Colon (tissue), 2 donors: ENCODE data around the gene SYNGR3.

Experiments
- FAIRE-seq: peaks from 2 replicates; lab custom pipeline; 2012; peaks lifted over from hg19 to GRCh38; lab: Jason Lieb, UNC
- donor health status: control.
- donor health status: control.

Gene SYNGR3

DNA sequence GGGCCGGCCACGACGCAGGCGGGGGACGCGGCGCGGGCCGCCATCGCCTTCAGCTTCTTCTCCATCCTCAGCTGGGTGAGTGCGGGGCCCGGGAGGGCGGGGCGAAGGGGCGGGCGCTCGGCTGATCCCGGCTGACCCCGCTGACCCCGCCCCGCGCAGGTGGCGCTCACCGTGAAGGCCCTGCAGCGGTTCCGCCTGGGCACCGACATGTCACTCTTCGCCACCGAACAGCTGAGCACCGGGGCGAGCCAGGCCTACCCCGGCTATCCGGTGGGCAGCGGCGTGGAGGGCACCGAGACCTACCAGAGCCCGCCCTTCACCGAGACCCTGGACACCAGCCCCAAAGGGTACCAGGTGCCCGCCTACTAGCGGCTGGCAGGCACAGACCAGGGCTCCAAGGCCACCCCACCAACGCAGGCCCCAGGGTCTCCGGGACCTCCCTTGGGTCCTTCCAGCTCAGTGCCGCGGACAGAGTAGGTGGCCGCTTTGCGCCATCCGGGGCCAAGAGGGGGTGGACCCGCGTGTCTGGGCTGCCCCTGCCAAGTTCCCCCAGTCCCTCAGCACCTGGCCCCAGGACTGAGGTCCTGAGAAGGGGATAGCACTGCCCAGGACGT lies 3.0 kb downstream of the SYNGR3 start:
- FAIRE-seq: no peak

DNA sequence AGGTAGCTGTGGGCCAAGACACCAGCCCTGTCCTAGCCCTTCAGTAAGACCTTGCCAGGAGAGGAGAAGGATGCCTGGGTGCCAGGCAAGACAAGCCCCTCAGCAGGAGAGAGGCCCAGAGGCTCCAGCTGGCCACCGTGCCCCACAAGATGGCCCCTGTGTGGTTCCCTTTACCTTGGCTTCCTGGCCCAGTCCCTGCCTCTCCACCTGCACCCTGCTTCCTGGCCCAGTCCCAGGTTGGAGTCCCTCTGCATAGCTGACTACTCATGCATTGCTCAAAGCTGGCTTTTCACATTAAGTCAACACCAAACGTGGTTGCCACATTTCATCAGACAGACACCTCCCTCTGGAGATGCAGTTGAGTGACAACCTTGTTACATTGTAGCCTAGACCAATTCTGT lies 4.0 kb downstream of the SYNGR3 start:
- FAIRE-seq: no peak

DNA sequence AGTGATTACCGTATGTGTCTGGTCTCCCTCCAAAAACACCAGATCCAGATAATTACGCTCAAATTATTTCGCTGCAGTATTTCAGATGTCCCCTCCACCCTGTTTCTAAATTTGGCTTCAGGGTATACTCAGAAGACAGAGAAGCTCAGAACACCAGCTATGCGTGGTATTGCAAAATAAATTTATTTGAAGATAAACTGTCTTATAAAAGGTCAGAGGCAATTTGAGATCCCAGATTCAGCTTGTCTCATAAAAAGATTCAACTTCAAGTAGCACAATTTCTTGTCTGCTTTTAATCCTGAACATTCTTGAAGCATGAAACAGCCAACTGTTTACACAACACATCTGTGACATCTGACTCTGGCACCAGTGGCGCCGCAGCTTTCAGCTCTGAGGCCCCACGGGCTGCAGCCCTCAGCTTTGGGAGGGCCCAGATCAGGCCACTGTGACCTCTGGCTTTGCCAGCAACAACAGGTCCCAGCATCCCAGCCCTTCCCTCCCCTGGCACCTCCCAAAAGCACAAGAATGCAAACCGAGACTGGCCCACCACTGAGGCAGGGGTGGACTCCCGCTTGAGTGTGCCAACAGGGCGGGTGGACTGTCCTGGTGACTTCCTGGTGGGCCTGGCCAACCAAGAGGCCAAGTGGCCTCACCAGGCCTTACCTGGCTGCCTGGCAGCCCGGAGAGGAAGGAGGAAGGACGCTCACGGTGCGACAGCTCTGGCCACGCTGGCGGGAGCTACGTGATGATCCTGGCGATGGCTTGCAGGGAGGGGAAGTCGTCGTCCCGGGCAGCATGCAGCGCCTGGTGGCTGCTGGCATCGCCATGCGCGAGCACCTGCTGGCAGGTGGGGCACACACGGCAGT lies 8.0 kb downstream of the SYNGR3 start:
- FAIRE-seq: no peak

DNA sequence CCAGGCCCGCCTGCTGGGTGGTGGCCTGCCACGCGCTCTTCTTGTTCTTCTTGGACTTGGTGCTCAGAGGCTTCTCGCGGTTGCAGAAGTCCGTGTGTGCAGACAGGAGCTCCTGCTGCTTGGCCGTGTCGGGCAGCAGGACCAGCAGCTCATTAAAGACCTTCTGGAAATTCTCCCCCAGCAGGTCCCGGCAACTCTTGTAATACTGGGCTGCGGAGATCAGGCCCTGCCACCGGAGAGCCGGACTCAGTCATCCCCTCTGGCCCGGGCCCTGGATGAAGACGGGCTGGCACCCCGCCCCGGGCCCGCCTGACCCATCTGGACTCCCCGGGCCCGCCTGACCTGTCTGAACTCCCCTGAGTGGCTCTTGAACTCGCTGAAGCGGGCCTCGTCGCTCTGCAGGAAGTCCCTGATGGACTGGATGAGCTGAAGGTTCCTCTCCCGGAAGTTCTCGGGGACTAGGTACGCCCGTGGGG lies 8.6 kb downstream of the SYNGR3 start:
- no peak for FAIRE-seq

DNA sequence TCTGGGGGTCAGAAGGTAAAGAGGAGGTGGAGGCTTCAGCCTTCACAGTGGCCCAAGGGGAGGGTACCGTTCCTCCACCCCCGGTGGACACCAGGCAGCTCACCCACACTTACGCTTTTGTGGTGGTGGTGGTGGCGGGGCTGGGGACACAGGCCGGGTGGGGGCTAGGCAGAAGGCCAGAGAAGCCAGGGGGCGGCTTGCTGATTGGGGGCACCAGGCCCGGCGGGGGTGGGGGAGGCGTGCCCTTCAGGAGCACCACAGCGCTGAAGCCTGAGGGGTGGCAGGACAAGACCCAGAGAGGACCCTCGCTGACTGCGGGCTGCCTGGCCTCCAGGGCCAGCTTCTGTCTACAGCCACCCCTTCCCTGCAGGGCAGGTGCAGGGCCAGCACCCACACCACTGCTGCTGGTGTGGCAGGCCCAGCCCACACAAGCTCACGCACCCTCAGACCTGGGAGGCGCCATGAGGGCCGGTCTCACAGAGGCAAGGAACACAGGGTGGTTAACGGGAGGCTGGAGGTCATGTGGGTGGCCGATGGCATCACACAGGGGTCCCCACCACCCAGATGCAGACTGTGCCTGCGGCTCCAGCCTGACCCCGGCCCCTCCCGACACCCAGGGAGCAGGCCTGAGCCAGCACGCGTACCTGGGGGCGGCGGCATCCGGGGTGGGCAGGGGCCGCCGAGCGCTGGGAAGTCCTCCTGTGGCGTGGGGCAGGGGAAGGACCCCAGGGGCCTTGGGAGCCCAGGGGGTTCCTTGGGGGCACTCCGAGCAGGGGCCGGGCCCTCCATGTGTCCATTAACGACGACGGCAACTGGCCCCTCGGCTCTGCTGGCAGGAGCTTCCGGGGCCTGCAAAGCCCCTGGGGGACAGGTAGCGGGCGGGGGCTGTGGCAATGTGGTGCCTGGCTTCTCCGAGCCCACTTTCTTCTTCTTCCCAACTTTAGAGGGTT lies 9.4 kb downstream of the SYNGR3 start:
- no peak for FAIRE-seq

DNA sequence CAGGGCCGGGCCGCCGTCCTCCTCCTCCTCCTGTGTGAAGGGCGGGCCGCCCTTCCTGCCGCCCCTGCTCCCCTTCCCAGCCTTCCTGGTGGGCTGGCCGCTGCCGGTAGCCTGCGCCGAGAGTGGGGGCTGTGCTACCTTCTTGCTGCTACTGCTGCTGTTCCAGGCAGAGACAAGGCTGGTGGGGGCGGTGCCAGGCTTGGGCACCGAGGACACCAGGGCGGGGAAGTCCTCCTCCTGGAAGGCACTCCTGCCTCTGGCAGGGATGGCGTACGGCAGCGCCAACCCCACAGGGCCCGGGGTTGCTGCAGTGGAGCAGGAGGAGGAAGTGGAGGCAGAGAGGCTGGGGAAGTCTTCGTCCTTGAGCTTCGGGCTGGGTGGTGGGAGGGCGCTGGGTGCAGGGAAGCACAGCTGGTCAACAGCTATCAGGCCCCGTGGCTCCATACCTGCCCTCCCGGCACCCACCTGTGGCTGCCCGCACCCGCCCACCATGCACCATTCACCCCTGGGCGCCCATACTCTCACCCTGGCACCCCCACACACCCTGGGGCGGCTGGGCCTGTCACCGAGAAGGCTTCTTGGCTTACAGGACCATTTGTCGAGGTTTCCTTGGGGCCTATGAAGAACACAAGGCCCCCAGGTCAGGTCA lies 10.2 kb downstream of the SYNGR3 start:
- no peak for FAIRE-seq

DNA sequence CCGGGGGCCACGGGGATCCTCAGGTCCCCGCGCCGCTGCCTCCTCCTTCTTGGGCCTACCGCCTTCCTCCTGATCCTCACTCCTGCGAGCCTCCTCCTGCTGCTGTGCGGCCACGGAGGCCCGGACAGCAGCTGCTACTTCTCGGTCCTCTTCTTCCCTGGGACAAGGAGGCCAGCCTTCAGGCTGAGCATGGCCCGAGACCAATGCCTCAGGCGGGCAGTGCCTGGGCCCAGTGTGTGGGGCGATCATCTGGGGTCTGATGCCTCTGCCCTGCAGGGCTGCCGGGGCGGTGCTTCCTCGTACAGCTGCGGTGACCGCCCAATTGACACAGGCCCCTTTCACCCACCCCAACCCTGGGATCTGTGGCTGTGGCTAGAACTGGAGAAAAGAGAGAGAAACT lies 11.3 kb downstream of the SYNGR3 start:
- no peak for FAIRE-seq

DNA sequence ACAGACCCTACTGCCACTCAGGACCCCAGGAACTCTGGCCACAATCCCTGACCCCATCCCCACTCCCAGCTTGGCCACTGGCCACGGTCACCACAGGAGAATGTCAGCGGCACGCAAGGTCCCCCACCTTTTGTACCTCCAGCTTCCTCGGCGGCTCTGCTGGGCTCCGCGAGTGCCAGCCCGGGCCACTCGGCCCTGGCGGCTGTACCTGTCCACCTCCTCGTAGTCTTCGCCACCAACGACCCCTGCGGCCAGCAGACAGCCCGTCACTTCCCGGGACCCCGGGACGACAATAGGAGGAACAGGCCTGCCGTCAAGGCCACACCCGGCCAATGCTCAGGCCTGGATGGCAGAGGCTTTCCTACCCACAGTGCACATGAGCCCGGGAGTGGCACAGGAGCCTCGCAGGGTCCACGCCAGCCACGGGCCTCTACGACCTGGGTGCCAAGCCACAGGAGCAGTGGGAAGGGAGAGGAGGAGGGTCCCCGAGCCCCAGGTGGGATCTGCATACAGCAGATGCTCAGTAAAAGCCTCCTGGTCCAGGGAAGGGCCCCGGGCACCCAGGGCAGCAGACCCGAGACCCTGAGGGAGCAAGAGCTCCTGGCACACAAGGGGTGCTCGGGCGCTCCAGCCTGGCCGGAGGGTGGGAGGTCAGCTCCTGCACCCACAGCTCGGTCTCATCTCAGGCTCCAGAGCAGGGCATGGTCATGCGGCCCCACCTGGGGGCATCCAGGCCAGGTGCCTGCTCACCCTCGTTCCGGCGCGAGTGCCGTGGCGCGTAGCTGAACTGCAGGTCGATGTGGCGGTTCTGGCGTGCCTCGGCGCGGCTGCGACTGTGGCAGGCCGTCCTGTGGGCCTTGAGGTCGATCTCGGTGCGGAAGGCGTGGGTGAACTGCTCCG lies 11.9 kb downstream of the SYNGR3 start:
- FAIRE-seq: no peak

DNA sequence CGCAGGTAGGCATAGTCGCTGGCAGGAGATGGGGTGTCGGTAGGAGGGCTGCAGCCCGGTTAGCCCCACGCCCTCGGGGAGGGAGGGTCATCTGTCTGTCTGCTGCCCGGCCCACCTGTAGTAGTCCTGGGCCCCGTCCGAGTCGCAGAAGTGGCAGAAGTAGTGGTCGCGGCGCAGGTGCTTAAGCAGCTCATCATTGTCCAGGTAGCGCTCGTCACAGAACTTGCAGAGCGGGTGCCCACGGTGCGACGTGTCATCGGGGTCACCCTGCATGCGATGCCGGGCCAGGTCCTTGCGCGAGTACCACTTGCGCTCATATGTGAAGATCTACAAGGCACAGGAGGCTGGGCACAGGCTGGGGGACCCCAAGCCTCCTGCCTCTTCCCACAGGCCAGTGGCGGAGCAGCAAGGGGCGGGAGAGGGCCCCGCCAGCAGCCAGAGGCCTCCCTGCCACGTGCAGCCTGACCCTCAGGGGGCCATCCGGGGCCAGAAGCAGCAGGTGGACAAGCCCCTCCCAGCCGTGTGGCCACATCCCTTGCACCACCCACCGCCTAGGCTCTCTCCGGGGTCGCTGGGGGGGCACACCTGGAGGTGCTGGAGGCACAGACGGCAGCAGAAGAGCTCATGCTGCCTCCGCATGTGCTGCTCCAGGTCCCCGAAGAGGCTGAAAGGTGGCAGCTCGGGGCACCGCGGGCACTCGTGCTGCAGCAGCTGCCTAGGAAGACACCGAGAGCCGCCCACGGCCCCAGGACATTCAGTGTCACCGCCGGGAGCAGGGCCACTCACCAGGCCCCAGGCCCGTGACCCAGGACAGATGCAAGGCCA lies 12.8 kb downstream of the SYNGR3 start:
- no peak for FAIRE-seq

DNA sequence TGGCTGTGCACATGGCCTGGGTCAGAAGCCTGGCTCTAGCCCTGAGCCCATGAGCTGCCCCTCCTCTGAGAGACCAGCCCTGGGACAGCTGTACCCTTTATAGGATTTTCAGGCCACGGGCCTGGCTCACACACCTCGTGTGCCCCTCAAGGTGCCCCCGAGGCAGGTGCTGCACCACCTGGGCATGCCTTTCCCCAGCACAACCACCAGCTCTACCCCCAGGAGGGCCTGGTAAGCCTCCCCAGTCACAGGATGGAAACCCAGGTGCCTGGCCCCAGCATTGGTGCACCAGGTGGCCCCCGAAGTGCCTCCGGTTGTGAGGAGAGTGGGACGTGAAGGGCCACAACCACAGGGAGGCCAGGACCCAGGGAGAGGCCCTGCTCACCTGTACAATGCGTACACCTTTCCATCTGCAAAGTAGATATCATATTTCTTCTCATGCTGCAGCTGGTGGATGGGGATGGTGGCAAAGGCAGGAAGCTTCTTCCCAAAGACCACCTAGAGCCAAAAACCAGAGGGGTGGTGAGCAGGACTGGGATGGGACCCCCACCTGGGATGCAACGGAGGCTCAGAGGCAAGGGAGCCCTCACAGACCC lies 13.6 kb downstream of the SYNGR3 start:
- FAIRE-seq: no peak

DNA sequence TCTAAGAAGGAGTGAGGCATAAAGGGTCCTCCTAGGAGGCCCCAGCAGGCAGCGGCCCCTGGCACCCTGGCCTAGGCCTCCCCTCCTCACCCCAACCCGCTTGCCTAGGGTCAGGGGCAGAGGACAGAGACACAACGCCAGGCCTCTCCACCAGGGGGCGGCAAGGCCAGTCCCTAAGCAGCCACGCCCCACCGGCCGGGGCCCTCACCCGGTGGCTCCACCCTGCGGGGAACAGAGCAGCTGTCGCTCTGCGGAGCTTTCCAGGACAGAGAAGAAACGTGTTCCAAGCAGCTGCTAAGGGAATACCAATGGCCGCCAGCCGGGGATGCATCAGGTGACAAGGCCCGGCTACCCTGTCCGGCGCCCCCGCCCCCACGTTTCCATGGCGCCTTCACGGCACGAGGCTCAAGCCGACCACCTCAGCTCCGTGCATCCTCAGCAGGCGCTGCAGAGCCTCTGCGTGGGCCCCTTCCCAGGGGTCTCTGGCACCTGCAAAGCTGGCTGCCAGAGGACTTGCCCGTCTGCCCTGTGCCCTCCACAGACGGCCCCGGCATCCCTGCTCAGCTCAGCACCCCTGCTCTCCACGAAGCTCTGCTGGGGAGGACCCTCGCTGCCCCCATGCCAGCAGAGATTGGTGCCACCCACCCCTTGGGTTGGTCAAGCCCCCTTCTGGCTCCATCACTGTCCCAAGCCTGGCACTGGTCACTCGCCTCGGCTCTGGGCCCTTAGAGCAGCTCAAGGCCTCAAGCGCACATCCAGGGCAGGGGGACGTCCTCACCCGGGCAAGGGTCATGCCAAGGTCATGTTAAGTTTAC lies 14.3 kb downstream of the SYNGR3 start:
- FAIRE-seq: no peak

DNA sequence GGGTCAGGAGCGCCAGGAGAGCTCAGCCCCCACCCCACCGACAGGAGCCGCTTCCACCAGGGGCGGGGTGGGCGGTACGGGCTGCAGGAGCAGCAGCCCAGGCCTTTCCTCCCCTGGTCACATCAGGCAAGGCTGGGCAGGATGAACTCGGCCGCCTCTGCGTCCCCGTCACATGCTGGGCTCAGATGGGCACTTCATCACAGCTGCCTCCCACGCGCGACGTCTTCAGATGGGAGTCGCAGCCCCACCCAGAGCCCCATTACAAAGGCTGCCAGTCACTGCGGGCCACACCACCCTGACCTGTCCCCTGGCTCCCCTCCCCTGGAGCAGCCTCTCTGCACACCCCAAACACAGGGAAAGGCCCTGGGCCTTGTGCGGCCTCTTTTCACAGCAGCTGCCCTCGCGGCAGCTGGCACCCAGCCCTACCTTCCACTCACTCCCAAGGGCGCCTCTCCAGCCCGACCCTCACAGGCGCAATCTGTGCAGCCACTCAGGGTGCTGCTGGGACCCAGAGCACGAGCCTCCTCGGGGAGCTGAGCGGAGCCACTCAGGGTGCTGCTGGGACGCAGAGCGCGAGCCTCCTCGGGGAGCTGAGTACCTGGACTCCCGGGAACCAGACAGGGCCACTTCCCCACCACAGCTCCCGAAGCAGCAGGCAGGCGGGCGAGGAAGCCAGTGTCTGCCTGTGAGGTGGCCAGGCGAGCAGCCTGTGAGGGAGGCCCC lies 15.2 kb downstream of the SYNGR3 start:
- FAIRE-seq: no peak

DNA sequence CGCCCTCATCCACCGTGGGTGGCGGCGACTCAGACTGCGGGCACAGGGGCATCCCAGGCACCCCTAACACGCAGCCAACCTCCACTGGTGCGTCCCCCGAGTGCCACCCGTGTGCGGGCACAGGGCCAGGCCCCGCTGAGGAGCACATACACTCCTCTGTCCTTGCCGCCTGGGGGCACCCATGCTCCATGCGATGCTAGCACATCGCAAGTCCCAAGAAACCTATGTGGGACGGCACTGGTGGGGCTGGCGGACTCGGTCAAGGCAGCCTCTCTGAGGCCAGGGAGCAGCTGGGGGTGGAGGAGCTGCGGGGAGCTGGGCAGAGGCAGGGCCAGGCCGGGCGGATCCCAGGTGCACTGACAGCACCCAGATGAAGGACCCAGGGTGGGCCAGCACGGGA lies 15.9 kb downstream of the SYNGR3 start:
- FAIRE-seq: no peak

DNA sequence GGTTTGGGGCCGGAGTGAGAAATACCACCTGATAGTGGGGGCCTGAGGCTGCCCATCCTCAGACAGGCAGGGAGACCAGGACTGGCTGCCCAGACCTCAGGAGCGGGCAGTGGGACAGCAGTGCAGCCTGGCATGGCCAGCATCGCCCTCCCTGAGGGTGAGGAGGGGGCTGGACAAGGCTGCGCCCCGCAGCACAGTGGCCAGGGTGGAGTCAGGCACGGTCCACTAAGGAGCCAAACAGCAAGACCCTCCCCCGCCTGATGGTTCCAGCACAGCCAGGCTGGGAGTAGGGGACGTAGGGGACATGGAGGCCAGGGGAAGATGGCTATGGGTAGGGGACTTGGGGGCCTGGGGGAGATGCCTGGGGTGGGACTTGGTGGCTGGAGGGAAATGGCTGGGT lies 16.5 kb downstream of the SYNGR3 start:
- no peak for FAIRE-seq

DNA sequence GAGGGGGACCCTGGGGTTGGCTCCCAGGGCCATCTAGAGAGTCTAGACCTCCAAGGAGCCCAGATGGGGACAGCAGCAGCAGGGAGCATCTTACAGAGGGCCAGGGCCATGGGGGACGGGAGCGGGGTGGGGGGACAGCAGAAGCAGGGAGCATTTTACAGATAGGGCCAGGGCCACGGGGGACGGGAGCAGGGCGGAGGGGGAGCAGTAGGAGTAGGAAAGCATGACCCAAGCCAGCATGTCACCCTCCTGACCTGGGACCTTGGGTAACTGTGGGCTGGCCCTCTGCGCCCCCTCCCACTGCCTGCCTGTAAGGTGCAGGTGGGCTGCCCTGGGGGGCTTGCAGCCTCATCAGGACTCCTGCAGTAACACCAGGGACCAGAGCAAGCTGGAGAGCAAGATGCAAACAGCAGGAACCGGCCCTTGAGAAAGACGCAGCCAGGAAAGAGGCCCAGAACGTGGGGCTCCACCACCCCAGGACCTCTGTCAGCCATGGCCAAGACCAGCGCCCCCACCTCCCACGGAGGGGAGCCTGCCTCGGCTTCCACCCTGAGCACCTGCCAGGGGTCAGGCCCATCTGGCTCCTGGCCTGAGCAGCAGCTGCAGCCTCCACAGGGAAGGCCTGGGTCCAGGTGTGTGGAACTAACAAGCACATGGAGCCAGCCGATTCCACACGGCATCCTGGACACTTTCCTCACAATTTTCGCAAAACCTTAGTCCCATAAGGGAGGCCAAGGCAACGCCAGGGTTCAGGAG lies 17.5 kb downstream of the SYNGR3 start:
- no peak for FAIRE-seq

DNA sequence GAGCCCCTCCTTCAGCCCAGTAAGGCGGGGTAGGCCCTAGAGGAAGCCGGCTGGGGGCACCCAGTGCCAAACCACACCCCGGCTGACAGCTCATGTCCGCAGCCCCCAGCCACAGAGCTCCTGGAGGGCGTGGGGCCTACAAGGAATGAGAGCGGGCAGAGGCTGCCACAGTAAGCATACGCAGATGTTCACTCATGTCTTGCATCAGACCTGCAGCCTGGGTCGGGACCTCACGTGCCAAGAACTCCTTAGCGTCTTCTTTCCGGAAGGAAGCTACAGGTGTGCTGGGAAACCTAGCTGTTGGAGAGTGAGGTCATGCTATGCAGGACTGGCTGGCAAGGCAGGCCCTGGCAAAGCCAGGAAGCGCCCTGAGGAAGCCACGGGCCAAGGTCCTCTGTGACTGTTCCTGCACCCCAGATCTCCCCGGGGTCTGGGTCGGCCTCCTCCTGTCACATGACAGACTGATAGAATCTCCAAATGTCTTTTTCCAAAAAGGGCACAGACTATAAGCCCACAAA lies 18.3 kb downstream of the SYNGR3 start:
- no peak for FAIRE-seq

DNA sequence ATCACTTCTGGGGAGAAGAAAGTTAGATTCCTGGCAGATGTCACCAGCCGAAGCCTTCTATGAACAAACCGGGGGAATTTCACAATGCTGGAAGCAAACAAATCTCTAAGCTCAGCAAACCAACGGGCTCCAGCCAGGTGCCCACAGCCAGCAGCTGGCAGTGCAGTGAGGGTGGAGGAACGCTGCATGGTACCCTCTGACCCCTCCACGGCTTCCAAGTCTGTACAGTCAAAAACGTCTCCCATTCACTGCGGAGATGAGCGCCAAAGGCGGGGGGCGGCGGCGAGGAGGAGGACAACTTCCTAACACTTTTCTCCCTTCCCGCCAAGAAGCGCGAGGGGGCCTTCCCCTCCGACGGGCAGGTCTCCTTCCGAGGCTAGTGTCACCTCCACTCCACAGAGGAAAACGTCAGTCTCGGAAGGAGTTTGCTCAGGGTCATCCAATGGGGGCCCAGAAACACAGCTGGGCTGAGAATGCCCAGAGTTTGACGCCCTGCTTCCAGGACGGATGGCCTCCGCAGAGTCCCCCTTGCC lies 18.9 kb downstream of the SYNGR3 start:
- FAIRE-seq: no peak
